ENCODE data around the gene NOS1AP. TPM values are rescaled to one million over a fixed set of nuclear protein-coding genes. Genes with fewer than 3 reads are reported as not detected.

Gene NOS1AP
- polyA plus RNA-seq, 3 donors = 0.12 TPM; not detected in 2

DNA sequence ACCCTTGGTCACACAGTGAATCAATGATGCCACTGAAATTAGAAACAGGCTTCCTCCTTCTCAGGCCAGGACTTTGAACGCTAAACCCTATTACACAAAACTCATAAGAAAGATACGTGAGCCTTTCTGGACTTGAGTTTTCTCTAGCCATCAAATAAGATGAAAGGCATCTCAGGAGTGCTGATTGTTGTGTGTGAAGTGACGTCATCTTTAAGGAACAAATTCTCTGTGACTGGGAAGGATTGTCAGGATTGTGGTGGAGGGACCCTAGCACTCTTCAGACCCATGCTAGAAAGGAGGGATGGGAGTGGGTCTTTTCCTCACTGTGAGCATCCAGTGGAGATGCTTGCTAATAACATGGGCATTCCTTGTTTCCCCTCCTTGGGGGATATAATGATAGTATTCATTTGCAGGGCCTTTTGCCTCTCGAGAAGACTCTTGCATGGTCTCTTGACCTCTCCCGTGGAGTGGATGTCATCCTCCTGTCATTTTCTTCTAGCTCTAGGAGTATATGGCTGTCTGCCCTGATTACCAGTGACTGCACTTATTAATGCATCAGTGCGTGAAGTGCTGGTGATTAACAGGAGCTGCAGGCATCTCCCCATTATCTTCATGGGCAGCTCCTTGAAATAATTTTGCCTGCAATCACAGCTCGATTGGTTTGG is 267.3 kb downstream of the NOS1AP start:
- H3K4me1 Mint-ChIP-seq = peaks cover 25% of the 10 kb centered on the region
- H4K20me1 ChIP-seq (ENCODE audit: insufficient read depth, low read length) = no peaks in the 10 kb centered on the region
- H3K4me2 ChIP-seq (replicated peaks; ENCODE audit: extremely low read depth, low read length, poor library complexity, severe bottlenecking) = no peak overlapping the region
- 100% methylated on average over 1 of the region's 7 CpGs for WGBS (ENCODE audit: insufficient coverage)
- H3K79me2 ChIP-seq (ENCODE audit: insufficient read depth, low read length) = no peaks in the 10 kb centered on the region
- H3K9me3 Mint-ChIP-seq = no peaks in the 10 kb centered on the region
- peak overlapping the region; percentile 30 for H2AFZ ChIP-seq (ENCODE audit: insufficient read depth, low read depth, low read length, poor library complexity, severe bottlenecking)
- no peaks in the 10 kb centered on the region for H3K36me3 ChIP-seq (replicated peaks in 1 of 2; ENCODE audit: control insufficient read depth in 1 of 2, insufficient read depth in 2 of 2, low read length in 2 of 2)
- no peak overlapping the region for H3K4me3 Mint-ChIP-seq
- intact Hi-C loops (cut with micrococcal nuclease) = no loop called here
- H3K36me3 Mint-ChIP-seq = peaks cover 0 to 2% of the 10 kb centered on the region in 2 donors
- no peaks in the 10 kb centered on the region for H3K27me3 ChIP-seq (ENCODE audit: control insufficient read depth in 2 of 2, insufficient read depth in 2 of 2, low read length in 2 of 2)
- no peaks in the 10 kb centered on the region for H3K9me3 ChIP-seq (replicated peaks in 1 of 2; ENCODE audit: control insufficient read depth in 1 of 2, insufficient read depth in 1 of 2, low read length in 2 of 2)
- H3K27ac ChIP-seq (ENCODE audit: low read depth in 1 of 2, low read length in 2 of 2) = peak overlapping the region in 1 of 2 donors; percentile 62
- H3K4me3 ChIP-seq (replicated peaks in 1 of 3; ENCODE audit: low read depth in 2 of 3, low read length in 3 of 3) = no peak overlapping the region
- peak overlapping the region in 2 of 7 donors; percentile 17 to 84 for H3K27ac Mint-ChIP-seq
- TF ChIP-seq, protein P1, sequence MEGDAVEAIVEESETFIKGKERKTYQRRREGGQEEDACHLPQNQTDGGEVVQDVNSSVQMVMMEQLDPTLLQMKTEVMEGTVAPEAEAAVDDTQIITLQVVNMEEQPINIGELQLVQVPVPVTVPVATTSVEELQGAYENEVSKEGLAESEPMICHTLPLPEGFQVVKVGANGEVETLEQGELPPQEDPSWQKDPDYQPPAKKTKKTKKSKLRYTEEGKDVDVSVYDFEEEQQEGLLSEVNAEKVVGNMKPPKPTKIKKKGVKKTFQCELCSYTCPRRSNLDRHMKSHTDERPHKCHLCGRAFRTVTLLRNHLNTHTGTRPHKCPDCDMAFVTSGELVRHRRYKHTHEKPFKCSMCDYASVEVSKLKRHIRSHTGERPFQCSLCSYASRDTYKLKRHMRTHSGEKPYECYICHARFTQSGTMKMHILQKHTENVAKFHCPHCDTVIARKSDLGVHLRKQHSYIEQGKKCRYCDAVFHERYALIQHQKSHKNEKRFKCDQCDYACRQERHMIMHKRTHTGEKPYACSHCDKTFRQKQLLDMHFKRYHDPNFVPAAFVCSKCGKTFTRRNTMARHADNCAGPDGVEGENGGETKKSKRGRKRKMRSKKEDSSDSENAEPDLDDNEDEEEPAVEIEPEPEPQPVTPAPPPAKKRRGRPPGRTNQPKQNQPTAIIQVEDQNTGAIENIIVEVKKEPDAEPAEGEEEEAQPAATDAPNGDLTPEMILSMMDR (IDR thresholded peaks at IDR 0.05) = no peak
- DNase-seq = no peak
- H3K9ac ChIP-seq (ENCODE audit: insufficient read depth, low read length, poor library complexity, severe bottlenecking) = no peak overlapping the region
- H3K27me3 Mint-ChIP-seq (ENCODE audit: low read depth in 3 of 3) = peaks cover 0 to 5% (median 2%) of the 10 kb centered on the region in 3 donors
- H3K4me1 ChIP-seq (ENCODE audit: control insufficient read depth in 1 of 2, insufficient read depth in 2 of 2, low read length in 2 of 2) = peaks cover 23 to 28% of the 10 kb centered on the region in 2 donors

DNA sequence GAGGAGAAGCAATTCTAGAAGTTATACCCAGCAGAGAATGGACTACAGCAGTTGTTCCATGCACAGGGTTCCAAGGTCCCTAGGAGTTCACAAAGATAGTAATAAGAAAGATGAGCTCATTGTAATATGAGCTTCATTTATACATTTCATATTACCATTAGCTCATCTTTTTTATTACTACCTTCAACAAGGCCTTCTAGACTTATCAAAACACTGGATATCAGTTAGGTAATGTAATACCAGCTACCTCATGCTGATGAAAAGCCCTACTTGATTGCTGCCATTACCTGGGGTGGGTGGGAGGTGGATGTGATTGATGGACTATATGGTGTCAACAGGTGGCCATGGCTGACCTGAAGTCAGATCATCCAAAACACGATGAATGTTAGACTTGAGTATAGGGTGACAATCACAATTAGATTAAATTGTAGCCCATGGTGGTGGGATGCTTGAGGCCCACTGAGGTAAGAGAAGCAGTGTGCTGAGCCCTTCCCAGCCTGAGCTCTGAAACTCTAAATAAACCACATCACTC is 273.0 kb downstream of the NOS1AP start:
- no peak overlapping the region for H3K4me2 ChIP-seq (replicated peaks; ENCODE audit: extremely low read depth, low read length, poor library complexity, severe bottlenecking)
- TF ChIP-seq, protein P1 (IDR thresholded peaks at IDR 0.05) = no peak
- H3K27ac ChIP-seq (ENCODE audit: low read depth in 1 of 2, low read length in 2 of 2) = no peak overlapping the region
- Mint-ChIP-seq H3K36me3 (peaks cover 0 to 2% of the 10 kb centered on the region in 2 donors), H3K27ac (no peak overlapping the region), H3K9me3 (no peaks in the 10 kb centered on the region), H3K4me1 (peaks cover 15% of the 10 kb centered on the region), H3K4me3 (no peak overlapping the region), H3K27me3 (ENCODE audit: low read depth in 3 of 3) (peaks cover 0 to 7% (median 0%) of the 10 kb centered on the region in 3 donors)
- H2AFZ ChIP-seq (ENCODE audit: insufficient read depth, low read depth, low read length, poor library complexity, severe bottlenecking) = no peak overlapping the region
- H3K4me3 ChIP-seq (replicated peaks in 1 of 3; ENCODE audit: low read depth in 2 of 3, low read length in 3 of 3) = no peak overlapping the region
- H3K9me3 ChIP-seq (replicated peaks in 1 of 2; ENCODE audit: control insufficient read depth in 1 of 2, insufficient read depth in 1 of 2, low read length in 2 of 2) = no peaks in the 10 kb centered on the region
- H3K9ac ChIP-seq (ENCODE audit: insufficient read depth, low read length, poor library complexity, severe bottlenecking) = no peak overlapping the region
- H3K27me3 ChIP-seq (ENCODE audit: control insufficient read depth in 2 of 2, insufficient read depth in 2 of 2, low read length in 2 of 2) = no peaks in the 10 kb centered on the region
- no peaks in the 10 kb centered on the region for H3K36me3 ChIP-seq (replicated peaks in 1 of 2; ENCODE audit: control insufficient read depth in 1 of 2, insufficient read depth in 2 of 2, low read length in 2 of 2)
- intact Hi-C loops (cut with micrococcal nuclease) = no loop called here
- peaks cover 14 to 16% of the 10 kb centered on the region in 2 donors for H3K4me1 ChIP-seq (ENCODE audit: control insufficient read depth in 1 of 2, insufficient read depth in 2 of 2, low read length in 2 of 2)
- no CpG with 5 or more reads among the region's 1 CpG for WGBS (ENCODE audit: insufficient coverage)
- no peaks in the 10 kb centered on the region for H3K79me2 ChIP-seq (ENCODE audit: insufficient read depth, low read length)
- no peak for DNase-seq
- no peaks in the 10 kb centered on the region for H4K20me1 ChIP-seq (ENCODE audit: insufficient read depth, low read length)
